Stimulated activated naive CD4-positive, alpha-beta T cell (primary cell): ENCODE data around the gene ZNF546.
A peak's percentile ranks its signal among the peaks of the same experiment; 100 is the strongest.

Source experiments
- DNase-seq, 6 experiments: peaks; one replicate each; lab custom pipeline; 2025; lab: John Stamatoyannopoulos, UW

The ZNF546 gene

GRCh38 chr19:40055832-40056504 is 59.1 kb downstream of the ZNF546 start, which contains the start of gene ZNF780B:
Gene ZNF780B, minus strand, starts transcription at chr19:40056231. Its CDS starts 5,899 bp downstream, at chr19:40050332.
- peak; percentile 43 to 86 (median 67) for DNase-seq

- DNase-seq: no peak
Measured at GRCh38 chr19:40056505-40056904, 59.6 kb downstream of the ZNF546 start.

GRCh38 chr19:40057166-40057565 is 60.3 kb downstream of the ZNF546 start:
- DNase-seq: no peak

- no peak for DNase-seq
Measured at GRCh38 chr19:40059624-40060023, 62.8 kb downstream of the ZNF546 start.

- no peak for DNase-seq
Measured at GRCh38 chr19:40070058-40070457, 73.2 kb downstream of the ZNF546 start.
